Measurements from ENCODE around the gene ARHGDIB.

DNA sequence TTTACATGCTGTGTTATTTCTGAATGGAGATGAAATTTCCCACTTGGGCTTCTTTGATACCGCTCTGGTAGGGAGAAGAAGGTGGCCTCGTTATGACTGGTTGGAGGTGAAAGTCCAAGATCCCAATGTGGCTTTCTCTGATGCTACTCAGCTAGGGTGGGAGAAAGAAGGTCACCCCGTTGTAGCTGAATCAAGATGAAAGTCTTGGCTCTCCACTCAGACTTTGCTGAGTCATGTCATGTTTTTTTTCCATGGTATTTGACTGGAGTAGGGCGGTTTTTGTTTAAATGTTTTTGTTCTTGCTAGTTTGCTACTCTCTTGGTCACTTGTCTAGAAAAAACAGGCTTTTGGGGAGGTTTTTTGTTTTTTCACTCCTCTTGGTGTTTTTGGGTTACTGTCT, 9.1 kb upstream of the ARHGDIB start:
- TF ChIP-seq SPI1 (IDR thresholded peaks at IDR 0.05; ENCODE audit: low read depth, low read length) (no peak), POLR2AphosphoS5 (IDR thresholded peaks at IDR 0.05; ENCODE audit: low read depth, low read length) (no peak), POLR2A (IDR thresholded peaks at IDR 0.05; ENCODE audit: low read depth, low read length) (no peak)
